HepG2 (cell line): ENCODE data around the gene ATRAID. TPM values are rescaled to one million over a fixed set of nuclear protein-coding genes. Genes with fewer than 3 reads are reported as not detected.

Source experiments
- ATF1 ChIP-seq: IDR thresholded peaks from 2 replicates; pipeline ENCODE4 v1.6.1; 2016; ENCODE audit warnings: mild to moderate bottlenecking, control low read depth
- BATF2 ChIP-seq: sonication (generic); formaldehyde crosslinking; IDR thresholded peaks from 2 replicates; pipeline ENCODE4 v1.8.0; 2022; ENCODE audit warnings: mild to moderate bottlenecking, missing genetic modification reagents, moderate library complexity
- MEIS2 ChIP-seq: sonication (generic); formaldehyde crosslinking; IDR thresholded peaks from 2 replicates; pipeline ENCODE4 v1.9.0; 2021; ENCODE audit warnings: mild to moderate bottlenecking, missing genetic modification reagents
- MTERF4 ChIP-seq: sonication (generic); formaldehyde crosslinking; IDR thresholded peaks from 2 replicates; pipeline ENCODE4 v1.8.0; 2023; ENCODE audit warnings: mild to moderate bottlenecking, missing genetic modification reagents
- NFATC3 ChIP-seq: sonication (generic); formaldehyde crosslinking; IDR thresholded peaks from 2 replicates; pipeline ENCODE4 v1.5.1; 2020; ENCODE audit warnings: mild to moderate bottlenecking, missing genetic modification reagents
- ZHX1 ChIP-seq: sonication (generic); formaldehyde crosslinking; IDR thresholded peaks from 2 replicates; pipeline ENCODE4 v1.8.1; 2022; ENCODE audit warnings: low read depth, mild to moderate bottlenecking, missing genetic modification reagents
- ZHX2 ChIP-seq, 2 experiments: sonication (generic) in 1 of 2; formaldehyde crosslinking in 1 of 2; IDR thresholded peaks; 2 replicates each; pipeline versions ENCODE4 v1.6.1 to v1.9.0; 2014 to 2022; ENCODE audit warnings: antibody characterized with exemption in 1 of 2, borderline replicate concordance in 1 of 2, inconsistent platforms in 1 of 2, low read depth in 1 of 2, missing genetic modification reagents in 1 of 2
- ZMYM4 ChIP-seq: sonication (generic); formaldehyde crosslinking; IDR thresholded peaks from 2 replicates; pipeline ENCODE4 v1.8.1; 2023; ENCODE audit warnings: mild to moderate bottlenecking, missing genetic modification reagents
- ZNF512B ChIP-seq: sonication (generic); formaldehyde crosslinking; IDR thresholded peaks from 2 replicates; pipeline ENCODE4 v1.5.1; 2020; ENCODE audit warnings: missing genetic modification reagents, mild to moderate bottlenecking, borderline replicate concordance
- ZNF563 ChIP-seq: sonication (generic); formaldehyde crosslinking; IDR thresholded peaks from 2 replicates; pipeline ENCODE4 v1.8.0; 2022; ENCODE audit warnings: mild to moderate bottlenecking, moderate library complexity, missing genetic modification reagents
- ZNF564 ChIP-seq: sonication (generic); formaldehyde crosslinking; IDR thresholded peaks from 2 replicates; pipeline ENCODE4 v1.8.1; 2023; ENCODE audit warnings: mild to moderate bottlenecking, missing genetic modification reagents
- ZSCAN21 ChIP-seq: sonication (generic); formaldehyde crosslinking; IDR thresholded peaks from 2 replicates; pipeline ENCODE4 v1.8.0; 2022; ENCODE audit warnings: mild to moderate bottlenecking, missing genetic modification reagents, moderate library complexity, borderline replicate concordance
- polyA plus RNA-seq, 8 experiments: library from polyadenylated mRNA; depleted of rRNA in 3 of 8; stranded (reverse) in 7 of 8; unstranded in 1 of 8; fragments of >200 nt; fragmentation: Illumina TruSeq in 4 of 8; extraction: Trizol in 4 of 8; gene quantifications; 2 replicates each; pipeline versions ENCODE4 v1.2.1 to v1.2.3, GENCODE V29; 2011 to 2016; ENCODE audit warnings: low read depth in 4 of 8, missing spikeins in 1 of 8, mixed read lengths in 1 of 8; ENCODE audit not compliant: insufficient read depth in 1 of 8
- total RNA-seq, 5 experiments: library from RNA; depleted of rRNA; stranded (reverse); fragments of >200 nt; fragmentation: Illumina TruSeq; extraction: Trizol; gene quantifications; 2 replicates each; pipeline ENCODE4 v1.2.3, GENCODE V29; 2016; ENCODE audit warnings: low read depth in 1 of 5

Gene ATRAID
- total and polyA plus RNA-seq, 2 of the 13 experiments (the other 11 are each of a cell fraction or from before 2014, with no cell fraction given), result 207 to 382 TPM

- TF ChIP-seq ZHX2 (IDR thresholded peaks at IDR 0.05; ENCODE audit: low read depth), result 0 out of 2 replicates have a peak, but pooled peaks have one; percentile 26
- TF ChIP-seq ZHX2 (CRISPR knock-in tag; IDR thresholded peaks at IDR 0.05; ENCODE audit: borderline replicate concordance), result no peak
- TF ChIP-seq BATF2, result no peak
- peak; percentile 96 for TF ChIP-seq ZNF563 (CRISPR knock-in tag)
- TF ChIP-seq ZNF512B (CRISPR knock-in tag), result peak; percentile 60; the same call in 1 of the 2 replicates
- TF ChIP-seq MTERF4 (CRISPR knock-in tag), result peak; percentile 95; the same call in 1 of the 2 replicates
- peak; percentile 90; the same call in 1 of the 2 replicates for TF ChIP-seq NFATC3 (CRISPR knock-in tag)
- no peak for TF ChIP-seq ATF1 (CRISPR knock-in tag)
- 0 out of 2 replicates have a peak, but pooled peaks have one; percentile 58 for TF ChIP-seq ZNF564 (CRISPR knock-in tag)
- TF ChIP-seq ZHX1, result peak; percentile 89
- TF ChIP-seq ZSCAN21, result peak; percentile 89; the same call in 1 of the 2 replicates
- TF ChIP-seq MEIS2 (CRISPR knock-in tag), result peak; percentile 56; the same call in 1 of the 2 replicates
- TF ChIP-seq ZMYM4 (CRISPR knock-in tag), result peak; percentile 74
Measured at GRCh38 chr2:27264753-27265535, 53.1 kb downstream of the ATRAID start (continued).
